A549 (cell line): ENCODE measurements around the gene UACA.

Experiments used
- MAFK ChIP-seq: fragments of 450-650 bp; IDR thresholded peaks from 2 replicates; pipeline ENCODE4 v1.6.1; 2014; ENCODE audit not compliant: partially characterized antibody
- ZSCAN20 ChIP-seq: fragments of 250-450 bp; sonication (Bioruptor Pico); IDR thresholded peaks from 2 replicates; pipeline ENCODE4 v1.8.0; 2022; ENCODE audit warnings: mild to moderate bottlenecking, moderate library complexity
- TF ChIP-seq, protein P1 (sequence below): IDR thresholded peaks from 2 replicates; pipeline ENCODE4 v1.6.1; 2012

DNA sequence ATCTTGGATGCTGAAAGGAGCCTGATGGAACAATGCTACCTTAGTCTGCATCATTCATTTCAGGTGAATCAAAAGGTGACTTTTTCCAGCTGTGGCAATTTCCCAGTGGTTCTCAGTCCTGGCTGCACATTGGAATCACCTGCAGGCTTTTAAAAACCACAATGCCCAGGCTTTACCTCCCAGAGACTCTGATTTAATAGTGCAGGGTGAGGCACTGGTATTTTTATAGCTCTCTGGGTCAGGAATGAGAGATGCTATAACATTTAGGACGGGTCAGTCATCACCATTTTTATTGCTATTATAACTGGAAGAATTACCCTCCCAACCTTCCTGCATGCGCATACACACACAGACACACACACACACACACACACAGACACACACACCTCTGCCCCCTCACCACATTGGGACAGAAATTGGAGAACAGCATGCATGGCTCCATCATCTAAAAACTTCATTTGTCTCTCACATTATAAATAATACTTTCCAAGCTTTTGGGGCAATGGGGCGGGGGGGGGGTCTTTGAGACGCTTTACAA lies 49.5 kb upstream of the UACA start:
- TF ChIP-seq, protein P1, sequence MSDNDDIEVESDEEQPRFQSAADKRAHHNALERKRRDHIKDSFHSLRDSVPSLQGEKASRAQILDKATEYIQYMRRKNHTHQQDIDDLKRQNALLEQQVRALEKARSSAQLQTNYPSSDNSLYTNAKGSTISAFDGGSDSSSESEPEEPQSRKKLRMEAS = no peak
- TF ChIP-seq MAFK (no peak), ZSCAN20 (CRISPR knock-in tag) (no peak)
